HG03442 (cell line): ENCODE measurements around the gene ISL2.

Experiments
- ATAC-seq: cut with Tn5 transposase; IDR thresholded peaks from one replicate; pipeline ENCODE4 v1.9.1; 2021; ENCODE audit warnings: mild to moderate bottlenecking, moderate library complexity; ENCODE audit not compliant: unreplicated experiment

Gene ISL2

GRCh38 chr15:76368122-76368621 is 31.6 kb downstream of the ISL2 start:
- no peak for ATAC-seq

GRCh38 chr15:76376029-76376428 is 39.5 kb downstream of the ISL2 start:
- no peak for ATAC-seq

GRCh38 chr15:76376816-76377215 is 40.2 kb downstream of the ISL2 start:
- ATAC-seq, result no peak

DNA sequence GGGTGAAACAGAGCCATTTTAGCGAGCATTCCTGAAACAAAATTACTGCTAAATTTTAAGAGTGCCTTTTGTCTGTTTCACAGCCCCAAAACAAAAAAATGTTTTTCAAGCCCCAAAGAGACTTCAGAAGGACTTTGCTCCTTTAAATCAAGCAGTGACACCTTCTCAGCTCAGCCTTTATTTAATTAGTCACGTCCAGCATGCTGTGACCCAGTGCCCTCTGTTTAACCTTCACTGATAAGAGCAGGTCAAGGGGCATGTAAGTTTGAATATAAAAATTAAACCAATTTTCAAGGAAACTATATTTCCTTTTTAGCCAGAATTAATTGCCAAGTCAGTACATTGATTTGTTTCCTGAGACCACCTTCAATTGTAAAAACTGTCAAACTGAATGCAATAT is 40.6 kb downstream of the ISL2 start:
- no peak for ATAC-seq

DNA sequence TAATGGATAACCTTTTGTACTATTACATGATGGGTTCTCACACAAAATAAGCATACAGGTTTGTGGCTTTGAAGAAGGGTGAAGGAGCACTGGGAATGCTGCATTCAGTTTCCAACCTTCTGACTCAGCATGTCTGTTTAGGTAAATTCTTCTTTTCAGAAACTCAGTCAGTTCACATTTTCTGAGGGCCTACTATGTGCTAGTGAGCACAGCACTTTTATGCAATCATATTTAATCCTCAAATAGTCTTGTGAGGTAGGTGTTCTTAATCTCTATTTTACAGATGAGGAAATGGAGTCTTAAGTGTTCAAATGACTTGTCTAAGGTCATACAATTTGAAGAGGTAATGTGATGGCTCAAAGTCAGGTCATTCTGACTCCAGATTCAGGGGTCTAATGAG is 41.2 kb downstream of the ISL2 start:
- no peak for ATAC-seq

DNA sequence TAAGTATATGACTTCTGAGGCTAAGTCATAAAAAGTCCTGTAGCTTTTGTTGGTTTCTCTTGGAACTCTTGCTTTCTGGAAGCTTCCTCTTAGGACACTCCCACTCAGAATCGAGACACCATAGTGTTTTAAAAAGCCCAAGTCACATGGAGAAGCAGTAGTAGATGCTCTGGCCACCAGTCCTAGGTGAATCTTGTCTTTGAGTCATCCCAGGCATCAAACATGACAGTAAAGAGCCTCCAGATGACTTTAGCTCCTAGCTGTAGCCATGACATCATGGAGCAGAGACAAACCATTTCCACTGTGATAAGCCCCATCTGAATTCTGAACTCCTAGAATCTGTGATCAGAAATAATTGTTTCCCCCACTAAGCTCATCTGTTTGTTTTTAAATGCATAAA is 42.1 kb downstream of the ISL2 start:
- ATAC-seq, result no peak

- no peak for ATAC-seq
Observed at GRCh38 chr15:76380249-76380648, 43.7 kb downstream of the ISL2 start.

GRCh38 chr15:76381366-76381765 is 44.8 kb downstream of the ISL2 start:
- ATAC-seq, result no peak

GRCh38 chr15:76382987-76383728 is 46.6 kb downstream of the ISL2 start:
- no peak for ATAC-seq

DNA sequence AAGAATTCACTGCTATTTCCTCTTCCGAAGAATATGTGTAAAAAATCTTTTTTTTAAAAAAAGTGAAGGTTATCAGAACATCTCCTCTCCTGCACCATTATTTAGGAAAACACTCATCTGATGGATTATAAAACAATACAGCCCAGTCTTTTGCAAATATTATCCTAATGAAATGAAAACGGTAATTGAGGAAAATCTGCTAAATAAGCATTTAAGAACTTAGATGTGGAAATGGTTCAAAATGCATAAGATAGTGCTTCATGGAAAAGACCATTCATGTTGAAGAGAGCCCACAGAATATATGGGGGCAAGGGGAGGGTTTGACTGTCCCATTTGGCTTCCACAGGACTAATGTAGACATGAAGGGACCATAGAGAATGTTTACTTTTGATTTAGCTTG is 47.8 kb downstream of the ISL2 start:
- no peak for ATAC-seq

DNA sequence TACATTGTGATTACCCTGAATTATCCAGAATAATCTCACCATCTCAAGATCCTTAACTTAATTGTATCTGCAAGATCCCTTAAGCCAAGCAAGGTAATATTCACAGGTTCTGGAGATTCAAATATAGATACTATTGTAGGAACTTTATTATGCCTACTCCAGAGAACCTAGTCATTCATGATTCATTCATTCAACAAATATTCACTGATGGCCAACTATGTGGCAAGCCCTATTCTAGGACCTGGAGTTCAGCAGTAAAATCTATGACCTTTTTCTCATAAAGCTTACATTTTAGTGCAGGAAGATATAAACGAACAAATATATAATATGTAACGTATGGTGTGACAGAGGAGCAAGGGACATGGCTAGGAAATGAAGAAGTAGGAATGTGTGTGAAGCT is 49.6 kb downstream of the ISL2 start:
- no peak for ATAC-seq

DNA sequence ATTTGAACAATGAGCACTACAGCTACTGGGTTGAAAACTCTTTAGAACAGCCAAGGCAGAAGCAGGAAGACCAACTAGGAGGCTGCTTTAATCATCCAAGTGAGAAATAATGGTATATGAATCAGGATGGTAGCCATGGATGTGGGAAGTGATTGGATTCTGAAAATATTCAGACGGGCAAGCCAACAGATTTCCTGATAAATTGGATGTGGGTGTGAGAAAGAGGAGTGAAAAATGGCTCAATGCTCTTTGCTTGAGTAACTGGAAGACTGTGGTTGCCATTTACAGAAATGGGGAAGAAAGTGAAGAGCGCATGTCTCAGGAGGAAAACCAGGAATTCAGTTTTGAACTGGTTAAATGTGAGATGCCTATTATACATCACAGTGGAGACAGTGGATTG is 50.4 kb downstream of the ISL2 start:
- no peak for ATAC-seq

- no peak for ATAC-seq
Observed at GRCh38 chr15:76390571-76390970, 54.0 kb downstream of the ISL2 start.

DNA sequence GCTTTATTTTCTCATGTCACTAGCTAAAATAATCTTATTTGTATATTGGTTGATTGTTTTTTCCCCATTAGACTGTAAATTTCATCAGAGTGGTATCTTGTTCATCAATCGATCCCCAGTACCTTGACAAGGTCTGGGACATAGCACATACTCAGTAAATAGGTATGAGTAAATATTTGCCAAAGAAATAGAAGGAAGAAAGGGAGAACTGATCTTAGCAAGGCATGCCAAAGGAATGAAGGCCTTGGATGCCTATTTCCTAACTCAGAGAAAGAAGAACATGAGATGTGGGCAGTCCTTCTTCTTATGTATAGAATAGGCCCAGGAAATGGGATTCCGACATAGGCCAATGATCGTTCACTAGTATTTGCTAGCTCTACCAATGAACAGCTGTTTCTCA is 54.7 kb downstream of the ISL2 start:
- no peak for ATAC-seq

- ATAC-seq, result no peak
Observed at GRCh38 chr15:76391847-76392246, 55.3 kb downstream of the ISL2 start.
